ENCODE results near the gene CARS2.

- TF ChIP-seq EZH2 (IDR thresholded peaks at IDR 0.05; ENCODE audit: low read depth, unreplicated experiment) (no peak), CTCF (conservative IDR thresholded peaks at IDR 0.05; ENCODE audit: low read depth in 2 of 2) (no peak), JUNB (IDR thresholded peaks at IDR 0.05; ENCODE audit: unreplicated experiment) (no peak), EZH2phosphoT487 (IDR thresholded peaks at IDR 0.05; ENCODE audit: unreplicated experiment) (no peak)
- TF ChIP-seq, protein P1, sequence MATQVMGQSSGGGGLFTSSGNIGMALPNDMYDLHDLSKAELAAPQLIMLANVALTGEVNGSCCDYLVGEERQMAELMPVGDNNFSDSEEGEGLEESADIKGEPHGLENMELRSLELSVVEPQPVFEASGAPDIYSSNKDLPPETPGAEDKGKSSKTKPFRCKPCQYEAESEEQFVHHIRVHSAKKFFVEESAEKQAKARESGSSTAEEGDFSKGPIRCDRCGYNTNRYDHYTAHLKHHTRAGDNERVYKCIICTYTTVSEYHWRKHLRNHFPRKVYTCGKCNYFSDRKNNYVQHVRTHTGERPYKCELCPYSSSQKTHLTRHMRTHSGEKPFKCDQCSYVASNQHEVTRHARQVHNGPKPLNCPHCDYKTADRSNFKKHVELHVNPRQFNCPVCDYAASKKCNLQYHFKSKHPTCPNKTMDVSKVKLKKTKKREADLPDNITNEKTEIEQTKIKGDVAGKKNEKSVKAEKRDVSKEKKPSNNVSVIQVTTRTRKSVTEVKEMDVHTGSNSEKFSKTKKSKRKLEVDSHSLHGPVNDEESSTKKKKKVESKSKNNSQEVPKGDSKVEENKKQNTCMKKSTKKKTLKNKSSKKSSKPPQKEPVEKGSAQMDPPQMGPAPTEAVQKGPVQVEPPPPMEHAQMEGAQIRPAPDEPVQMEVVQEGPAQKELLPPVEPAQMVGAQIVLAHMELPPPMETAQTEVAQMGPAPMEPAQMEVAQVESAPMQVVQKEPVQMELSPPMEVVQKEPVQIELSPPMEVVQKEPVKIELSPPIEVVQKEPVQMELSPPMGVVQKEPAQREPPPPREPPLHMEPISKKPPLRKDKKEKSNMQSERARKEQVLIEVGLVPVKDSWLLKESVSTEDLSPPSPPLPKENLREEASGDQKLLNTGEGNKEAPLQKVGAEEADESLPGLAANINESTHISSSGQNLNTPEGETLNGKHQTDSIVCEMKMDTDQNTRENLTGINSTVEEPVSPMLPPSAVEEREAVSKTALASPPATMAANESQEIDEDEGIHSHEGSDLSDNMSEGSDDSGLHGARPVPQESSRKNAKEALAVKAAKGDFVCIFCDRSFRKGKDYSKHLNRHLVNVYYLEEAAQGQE (IDR thresholded peaks at IDR 0.05; ENCODE audit: unreplicated experiment): no peak
These were observed 3.8 kb downstream of the CARS2 start for GRCh38 chr13:110702089-110702488.

Data from GM23338 (cell line).